Trophoblast cell (in vitro differentiated cells and primary cell): ENCODE data around the gene SPO11.

Experiments used
- DNase-seq, 2 donors: peaks; one replicate each; pipeline ENCODE4 v3.0.0-alpha.2; 2016
- H2AFZ ChIP-seq: 2 replicates; pipeline ENCODE4 v1.6.1; 2013; ENCODE audit warnings: low read length, moderate library complexity, mild to moderate bottlenecking; ENCODE audit not compliant: insufficient read depth, poor library complexity
- H2AK5ac ChIP-seq: 2 replicates; pipeline ENCODE4 v1.6.1; 2013; ENCODE audit warnings: mild to moderate bottlenecking, low read length
- H2BK120ac ChIP-seq: 2 replicates; pipeline ENCODE4 v1.6.1; 2013; ENCODE audit warnings: low read length, mild to moderate bottlenecking, moderate library complexity; ENCODE audit not compliant: insufficient read depth, poor library complexity
- H2BK12ac ChIP-seq: 2 replicates; pipeline ENCODE4 v1.6.1; 2013; ENCODE audit warnings: mild to moderate bottlenecking, low read length, moderate library complexity
- H2BK5ac ChIP-seq: 2 replicates; pipeline ENCODE4 v1.6.1; 2013; ENCODE audit warnings: low read length, low read depth, moderate library complexity, mild to moderate bottlenecking; ENCODE audit not compliant: poor library complexity
- H3K14ac ChIP-seq: 2 replicates; pipeline ENCODE4 v1.6.1; 2013; ENCODE audit warnings: mild to moderate bottlenecking, low read length
- H3K18ac ChIP-seq: 2 replicates; pipeline ENCODE4 v1.6.1; 2013; ENCODE audit warnings: mild to moderate bottlenecking, low read length
- H3K23ac ChIP-seq: 2 replicates; pipeline ENCODE4 v1.6.1; 2013; ENCODE audit warnings: low read length
- H3K27ac ChIP-seq: 2 replicates; pipeline ENCODE4 v1.5.1; 2013; ENCODE audit warnings: low read depth, mild to moderate bottlenecking, inconsistent platforms, low read length, moderate library complexity
- H3K27me3 ChIP-seq: 2 replicates; pipeline ENCODE4 v1.6.1; 2013; ENCODE audit warnings: inconsistent platforms, mild to moderate bottlenecking, low read length, moderate library complexity; ENCODE audit not compliant: insufficient read depth
- H3K36me3 ChIP-seq, 2 experiments: 1 replicate in 1 of 2; 2 replicates in 1 of 2; pipeline ENCODE4 v1.6.1; 2013; ENCODE audit warnings: low read length in 2 of 2, mild to moderate bottlenecking in 2 of 2, moderate library complexity in 1 of 2; ENCODE audit not compliant: insufficient read depth in 2 of 2, control insufficient read depth in 1 of 2
- H3K4ac ChIP-seq: 2 replicates; pipeline ENCODE4 v1.6.1; 2013; ENCODE audit warnings: low read depth, mild to moderate bottlenecking, low read length, moderate library complexity
- H3K4me1 ChIP-seq, 2 experiments: 1 replicate in 1 of 2; 2 replicates in 1 of 2; pipeline ENCODE4 v1.6.1; 2013; ENCODE audit warnings: low read length in 2 of 2, mild to moderate bottlenecking in 2 of 2, moderate library complexity in 1 of 2; ENCODE audit not compliant: insufficient read depth in 2 of 2, control insufficient read depth in 1 of 2
- H3K4me2 ChIP-seq: 2 replicates; pipeline ENCODE4 v1.6.1; 2013; ENCODE audit warnings: inconsistent platforms, mild to moderate bottlenecking, low read length, moderate library complexity
- H3K4me3 ChIP-seq: 2 replicates; pipeline ENCODE4 v1.5.1; 2013; ENCODE audit warnings: mild to moderate bottlenecking, low read depth, low read length, inconsistent platforms
- H3K79me1 ChIP-seq: one replicate; pipeline ENCODE4 v1.6.1; 2013; ENCODE audit warnings: low read length
- H3K79me2 ChIP-seq: 2 replicates; pipeline ENCODE4 v1.6.1; 2013; ENCODE audit warnings: low read length, mild to moderate bottlenecking; ENCODE audit not compliant: control insufficient read depth, insufficient read depth, poor library complexity
- H3K9ac ChIP-seq: 2 replicates; pipeline ENCODE4 v1.6.1; 2013; ENCODE audit warnings: mild to moderate bottlenecking, low read length
- H3K9me3 ChIP-seq: 2 replicates; pipeline ENCODE4 v1.6.1; 2013; ENCODE audit warnings: low read depth, mild to moderate bottlenecking, control low read depth, inconsistent platforms, low read length; ENCODE audit not compliant: insufficient read depth
- H4K12ac ChIP-seq: 2 replicates; pipeline ENCODE4 v1.6.1; 2013; ENCODE audit warnings: low read depth, mild to moderate bottlenecking, low read length, moderate library complexity
- H4K8ac ChIP-seq: 2 replicates; pipeline ENCODE4 v1.6.1; 2013; ENCODE audit warnings: low read depth, mild to moderate bottlenecking, low read length, moderate library complexity
- H4K91ac ChIP-seq: one replicate; pipeline ENCODE4 v1.6.1; 2013; ENCODE audit warnings: low read depth, mild to moderate bottlenecking, low read length, moderate library complexity
- WGBS: extraction: QIAGEN DNeasy Blood & Tissue Kit; methylation state at CpG from one replicate; pipeline ENCODE4 v1.1.7; 2013; ENCODE audit warnings: missing lambda C conversion rate; ENCODE audit not compliant: insufficient read length, insufficient coverage; ENCODE audit errors: extremely low coverage; 5-methylcytosine and 5-hydroxymethylcytosine counted together

SPO11 gene

GRCh38 chr20:57322476-57322875 lies 7.1 kb upstream of the SPO11 start:
- H3K36me3 ChIP-seq = no peaks in the 10 kb centered on the region
- peaks cover 9 to 10% of the 10 kb centered on the region in 2 experiments for H3K4me1 ChIP-seq
- no peak overlapping the region for H3K14ac ChIP-seq
- WGBS = no CpG with 5 or more reads among the region's 2 CpGs
- no peak overlapping the region for H4K12ac ChIP-seq
- no peak overlapping the region for H2BK120ac ChIP-seq
- no peaks in the 10 kb centered on the region for H3K79me2 ChIP-seq
- H2BK5ac ChIP-seq = no peak overlapping the region
- H3K79me1 ChIP-seq = no peaks in the 10 kb centered on the region
- no peak overlapping the region for H3K23ac ChIP-seq
- no peak overlapping the region for H2BK12ac ChIP-seq
- no peak overlapping the region for H2AK5ac ChIP-seq
- H4K91ac ChIP-seq = no peak overlapping the region
- H3K27me3 ChIP-seq = no peaks in the 10 kb centered on the region
- H3K9ac ChIP-seq = no peak overlapping the region
- H2AFZ ChIP-seq = no peak overlapping the region
- no peaks in the 10 kb centered on the region for H3K9me3 ChIP-seq
- H4K8ac ChIP-seq = no peak overlapping the region
- no peak overlapping the region for H3K18ac ChIP-seq
- no peak overlapping the region for H3K4me2 ChIP-seq
- H3K27ac ChIP-seq = no peak overlapping the region
- no peak for DNase-seq
- H3K4ac ChIP-seq = no peak overlapping the region
- no peak overlapping the region for H3K4me3 ChIP-seq

GRCh38 chr20:57323034-57323433 lies 6.6 kb upstream of the SPO11 start:
- Histone ChIP-seq H2AK5ac (no peak overlapping the region), H3K79me1 (no peaks in the 10 kb centered on the region), H3K23ac (no peak overlapping the region), H4K8ac (no peak overlapping the region), H3K4me3 (no peak overlapping the region), H2BK120ac (no peak overlapping the region), H3K18ac (no peak overlapping the region), H2BK12ac (no peak overlapping the region), H3K27me3 (no peaks in the 10 kb centered on the region), H4K12ac (no peak overlapping the region), H2BK5ac (no peak overlapping the region), H3K9me3 (no peaks in the 10 kb centered on the region), H3K79me2 (no peaks in the 10 kb centered on the region), H3K36me3 (no peaks in the 10 kb centered on the region), H3K4me2 (no peak overlapping the region), H3K27ac (no peak overlapping the region), H2AFZ (no peak overlapping the region), H3K9ac (no peak overlapping the region), H3K4ac (no peak overlapping the region), H4K91ac (no peak overlapping the region), H3K14ac (no peak overlapping the region), H3K4me1 (peaks cover 9 to 10% of the 10 kb centered on the region in 2 experiments)
- WGBS = no CpG with 5 or more reads among the region's 6 CpGs
- no peak for DNase-seq

- H3K36me3 ChIP-seq = no peaks in the 10 kb centered on the region
- H4K12ac ChIP-seq = no peak overlapping the region
- H3K27me3 ChIP-seq = no peaks in the 10 kb centered on the region
- H3K79me1 ChIP-seq = no peaks in the 10 kb centered on the region
- H2BK12ac ChIP-seq = no peak overlapping the region
- no peaks in the 10 kb centered on the region for H3K9me3 ChIP-seq
- H2BK5ac ChIP-seq = no peak overlapping the region
- H3K4ac ChIP-seq = no peak overlapping the region
- no peak overlapping the region for H3K18ac ChIP-seq
- no peak overlapping the region for H2BK120ac ChIP-seq
- H3K4me1 ChIP-seq = peaks cover 9 to 10% of the 10 kb centered on the region in 2 experiments
- no peak overlapping the region for H3K4me3 ChIP-seq
- no peak overlapping the region for H4K8ac ChIP-seq
- no peak overlapping the region for H4K91ac ChIP-seq
- no peak overlapping the region for H3K23ac ChIP-seq
- no peak overlapping the region for H3K4me2 ChIP-seq
- H3K27ac ChIP-seq = no peak overlapping the region
- no peak overlapping the region for H2AFZ ChIP-seq
- H3K14ac ChIP-seq = no peak overlapping the region
- H2AK5ac ChIP-seq = no peak overlapping the region
- WGBS = no CpG with 5 or more reads among the region's 12 CpGs
- no peaks in the 10 kb centered on the region for H3K79me2 ChIP-seq
- H3K9ac ChIP-seq = no peak overlapping the region
- no peak for DNase-seq
Measured at GRCh38 chr20:57325632-57326356, 3.8 kb upstream of the SPO11 start.

- no peaks in the 10 kb centered on the region for H3K79me2 ChIP-seq
- no peak overlapping the region for H4K12ac ChIP-seq
- no peak overlapping the region for H3K4ac ChIP-seq
- H3K36me3 ChIP-seq = no peaks in the 10 kb centered on the region
- H3K27me3 ChIP-seq = no peaks in the 10 kb centered on the region
- no peak overlapping the region for H3K9ac ChIP-seq
- H2AFZ ChIP-seq = no peak overlapping the region
- H3K27ac ChIP-seq = no peak overlapping the region
- no peak overlapping the region for H3K4me3 ChIP-seq
- no peak overlapping the region for H3K18ac ChIP-seq
- peak; percentile 94 to 96 for DNase-seq
- no peak overlapping the region for H2BK5ac ChIP-seq
- WGBS = no CpG with 5 or more reads among the region's 8 CpGs
- no peak overlapping the region for H2BK120ac ChIP-seq
- H3K9me3 ChIP-seq = no peaks in the 10 kb centered on the region
- H4K91ac ChIP-seq = no peak overlapping the region
- no peak overlapping the region for H2AK5ac ChIP-seq
- no peaks in the 10 kb centered on the region for H3K79me1 ChIP-seq
- no peak overlapping the region for H2BK12ac ChIP-seq
- H3K4me2 ChIP-seq = peak overlapping the region; percentile 20
- no peak overlapping the region for H3K14ac ChIP-seq
- no peak overlapping the region for H3K23ac ChIP-seq
- peaks cover 9 to 10% of the 10 kb centered on the region in 2 experiments for H3K4me1 ChIP-seq
- H4K8ac ChIP-seq = no peak overlapping the region
Measured at GRCh38 chr20:57326667-57327455, 2.7 kb upstream of the SPO11 start.
